ENCODE measurements around the gene SEC31A. TPM values are rescaled to one million over a fixed set of nuclear protein-coding genes. Genes with fewer than 3 reads are reported as not detected.

SEC31A gene, protein sequence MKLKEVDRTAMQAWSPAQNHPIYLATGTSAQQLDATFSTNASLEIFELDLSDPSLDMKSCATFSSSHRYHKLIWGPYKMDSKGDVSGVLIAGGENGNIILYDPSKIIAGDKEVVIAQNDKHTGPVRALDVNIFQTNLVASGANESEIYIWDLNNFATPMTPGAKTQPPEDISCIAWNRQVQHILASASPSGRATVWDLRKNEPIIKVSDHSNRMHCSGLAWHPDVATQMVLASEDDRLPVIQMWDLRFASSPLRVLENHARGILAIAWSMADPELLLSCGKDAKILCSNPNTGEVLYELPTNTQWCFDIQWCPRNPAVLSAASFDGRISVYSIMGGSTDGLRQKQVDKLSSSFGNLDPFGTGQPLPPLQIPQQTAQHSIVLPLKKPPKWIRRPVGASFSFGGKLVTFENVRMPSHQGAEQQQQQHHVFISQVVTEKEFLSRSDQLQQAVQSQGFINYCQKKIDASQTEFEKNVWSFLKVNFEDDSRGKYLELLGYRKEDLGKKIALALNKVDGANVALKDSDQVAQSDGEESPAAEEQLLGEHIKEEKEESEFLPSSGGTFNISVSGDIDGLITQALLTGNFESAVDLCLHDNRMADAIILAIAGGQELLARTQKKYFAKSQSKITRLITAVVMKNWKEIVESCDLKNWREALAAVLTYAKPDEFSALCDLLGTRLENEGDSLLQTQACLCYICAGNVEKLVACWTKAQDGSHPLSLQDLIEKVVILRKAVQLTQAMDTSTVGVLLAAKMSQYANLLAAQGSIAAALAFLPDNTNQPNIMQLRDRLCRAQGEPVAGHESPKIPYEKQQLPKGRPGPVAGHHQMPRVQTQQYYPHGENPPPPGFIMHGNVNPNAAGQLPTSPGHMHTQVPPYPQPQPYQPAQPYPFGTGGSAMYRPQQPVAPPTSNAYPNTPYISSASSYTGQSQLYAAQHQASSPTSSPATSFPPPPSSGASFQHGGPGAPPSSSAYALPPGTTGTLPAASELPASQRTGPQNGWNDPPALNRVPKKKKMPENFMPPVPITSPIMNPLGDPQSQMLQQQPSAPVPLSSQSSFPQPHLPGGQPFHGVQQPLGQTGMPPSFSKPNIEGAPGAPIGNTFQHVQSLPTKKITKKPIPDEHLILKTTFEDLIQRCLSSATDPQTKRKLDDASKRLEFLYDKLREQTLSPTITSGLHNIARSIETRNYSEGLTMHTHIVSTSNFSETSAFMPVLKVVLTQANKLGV
- 100 to 1,000 TPM; 297 to 338 TPM for total RNA-seq
- 100 to 1,000 TPM; 100 to 165 TPM for polyA plus RNA-seq
- long read RNA-seq, donor 1, transcript SEC31A-206 (12 exons, 1,717 nt) = major isoform, 16 of 220 reads
- long read RNA-seq, donor 1, transcript SEC31A-228 (26 exons, 3,861 nt) = minor isoform, 7 of 220 reads
- long read RNA-seq, donor 1, transcript SEC31A-237 (24 exons, 3,687 nt) = minor isoform, 9 of 220 reads
- long read RNA-seq, donor 1, transcript SEC31A-202 (26 exons, 3,909 nt) = minor isoform, 13 of 220 reads
- long read RNA-seq, donor 1, partial matches to known transcripts = 147 of 220 reads
- long read RNA-seq, donor 1, other reads (novel, unspliced or antisense) = 27 of 220 reads
- long read RNA-seq, donor 2, transcript SEC31A-228 (26 exons, 3,861 nt) = minor isoform, 6 of 94 reads
- long read RNA-seq, donor 2, transcript SEC31A-202 (26 exons, 3,909 nt) = minor isoform, 13 of 94 reads
- long read RNA-seq, donor 2, transcript SEC31A-237 (24 exons, 3,687 nt) = minor isoform, 5 of 94 reads
- long read RNA-seq, donor 2, transcript SEC31A-206 (12 exons, 1,717 nt) = major isoform, 15 of 94 reads
- long read RNA-seq, donor 2, partial matches to known transcripts = 27 of 94 reads
- long read RNA-seq, donor 2, other reads (novel, unspliced or antisense) = 26 of 94 reads

DNA sequence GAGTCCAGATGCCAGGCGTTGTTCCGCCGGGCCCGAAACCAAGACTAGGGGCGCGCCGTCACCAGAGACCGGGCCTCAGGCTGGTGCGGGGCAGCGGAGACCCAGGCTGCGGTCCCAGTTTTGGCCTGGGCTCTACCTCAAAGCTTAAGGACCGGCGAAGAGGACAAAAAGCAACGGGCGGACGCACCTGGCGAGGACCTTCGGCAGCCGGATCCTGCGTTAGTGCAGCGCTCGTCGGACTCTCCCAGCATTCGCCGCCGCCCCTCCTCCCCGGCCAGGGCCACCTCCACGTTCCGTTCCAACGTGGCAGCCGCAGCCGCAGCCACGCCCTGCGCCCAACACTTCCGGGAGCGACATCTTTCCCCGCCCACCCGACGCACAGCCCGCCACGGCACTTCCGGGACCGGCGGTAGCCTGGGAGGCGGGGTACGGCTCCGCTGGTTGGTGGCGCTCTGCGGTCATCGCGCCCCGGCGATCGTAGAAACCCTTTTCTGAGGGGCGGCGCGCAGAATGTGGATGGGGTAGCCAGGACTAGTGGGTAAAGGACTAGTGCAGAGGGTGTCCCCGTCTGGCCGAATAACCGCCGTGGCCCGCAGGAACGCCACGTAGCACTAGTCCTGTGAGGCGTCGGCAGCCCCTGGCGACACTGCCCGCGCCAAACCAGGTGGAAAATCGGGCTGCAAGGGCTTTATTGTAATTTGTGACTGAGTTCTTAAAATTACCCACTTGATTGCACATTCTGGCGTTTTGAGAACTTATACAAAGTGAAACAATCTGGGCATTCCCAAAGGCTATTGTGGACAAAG, at the start of gene SEC31A:
TSS of gene SEC31A (minus strand) at position 253 of the 806 bp plus-strand sequence. CDS start 9,217 bp downstream, outside the sequence.
- intact Hi-C loops (cut with DNase I) = loop anchor here (2.0 to 10.0 kb wide), 3 partner anchors 124 to 516 kb away; partner anchors contain the start of genes COPS4 (in 1 of the 2), HNRNPD (in 1 of the 2) and LIN54 (in 1 of the 2)
- 0% methylated on average over 63 to 71 of the region's 71 CpGs for WGBS, 2 donors
- H3K36me3 ChIP-seq (ENCODE audit: control insufficient read depth in 1 of 2, insufficient read depth in 2 of 2, low read length in 1 of 2) = peaks cover 0 to 3% of the 10 kb centered on the region in 2 donors

GRCh38 chr4:82939414-82939813, 48.5 kb upstream of the SEC31A start:
- whole genome bisulfite sequencing, 2 donors = 56 to 68% methylated on average over 2 of the region's 2 CpGs
- no peak overlapping the region for H3K4me3 ChIP-seq (ENCODE audit: low read length in 2 of 2)
- no peaks in the 10 kb centered on the region for H3K9me3 ChIP-seq (ENCODE audit: control insufficient read depth, low read length)
- H3K27me3 ChIP-seq (ENCODE audit: control insufficient read depth in 1 of 2, insufficient read depth in 2 of 2, low read length in 1 of 2) = no peaks in the 10 kb centered on the region
- ATAC-seq (ENCODE audit: low FRiP score) (no peak), DNase-seq (no peak)
- H3K4me1 ChIP-seq (ENCODE audit: control insufficient read depth in 1 of 2, insufficient read depth in 2 of 2, low read length in 2 of 2) = no peaks in the 10 kb centered on the region
- intact Hi-C loops (cut with DNase I) = no loop called here
- H3K27ac ChIP-seq (ENCODE audit: low read depth in 1 of 2, low read length in 2 of 2) = no peak overlapping the region
- no peaks in the 10 kb centered on the region for H3K36me3 ChIP-seq (ENCODE audit: control insufficient read depth in 1 of 2, insufficient read depth in 2 of 2, low read length in 1 of 2)

More for the DNA sequence above, at the start of gene SEC31A:
- DNase-seq = peak; percentile 98 to 99
- H3K27me3 ChIP-seq (ENCODE audit: control insufficient read depth in 1 of 2, insufficient read depth in 2 of 2, low read length in 1 of 2) = no peaks in the 10 kb centered on the region
- H3K9me3 ChIP-seq (ENCODE audit: control insufficient read depth, low read length) = no peaks in the 10 kb centered on the region
- H3K4me3 ChIP-seq (ENCODE audit: low read length in 2 of 2) = peak within 1 kb of the TSS; percentile 85 to 94
- H3K4me1 ChIP-seq (ENCODE audit: control insufficient read depth in 1 of 2, insufficient read depth in 2 of 2, low read length in 2 of 2) = peaks cover 0 to 1% of the 10 kb centered on the region in 2 donors
- peak; percentile 100 for ATAC-seq (ENCODE audit: low FRiP score)
- peak within 1 kb of the TSS; percentile 86 to 99 for H3K27ac ChIP-seq (ENCODE audit: low read depth in 1 of 2, low read length in 2 of 2)

DNA sequence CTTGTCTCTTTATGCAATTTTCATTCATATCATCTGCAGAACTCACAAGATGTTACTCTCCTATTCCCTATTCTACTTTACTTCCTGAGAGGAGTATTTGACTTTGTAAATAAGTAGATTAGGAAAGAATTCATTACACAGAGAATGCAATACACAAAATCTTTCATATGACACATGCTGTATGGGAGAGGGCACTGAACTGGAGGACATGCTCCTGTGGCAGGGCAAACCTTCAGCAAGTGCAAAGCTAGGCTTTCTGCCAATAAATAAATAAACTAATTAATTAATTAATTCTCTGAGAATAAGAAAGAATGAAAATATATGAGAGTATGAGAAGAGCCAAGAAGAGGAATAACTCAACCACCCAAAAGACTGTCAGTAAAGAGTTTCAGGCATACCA, 43.5 kb upstream of the SEC31A start:
- ATAC-seq (ENCODE audit: low FRiP score) (no peak), DNase-seq (no peak)
- Histone ChIP-seq H3K4me3 (ENCODE audit: low read length in 2 of 2) (no peak overlapping the region), H3K27me3 (ENCODE audit: control insufficient read depth in 1 of 2, insufficient read depth in 2 of 2, low read length in 1 of 2) (no peaks in the 10 kb centered on the region), H3K9me3 (ENCODE audit: control insufficient read depth, low read length) (no peaks in the 10 kb centered on the region), H3K36me3 (ENCODE audit: control insufficient read depth in 1 of 2, insufficient read depth in 2 of 2, low read length in 1 of 2) (no peaks in the 10 kb centered on the region), H3K4me1 (ENCODE audit: control insufficient read depth in 1 of 2, insufficient read depth in 2 of 2, low read length in 2 of 2) (no peaks in the 10 kb centered on the region), H3K27ac (ENCODE audit: low read depth in 1 of 2, low read length in 2 of 2) (no peak overlapping the region)
- intact Hi-C loops (cut with DNase I) = no loop called here

- intact Hi-C loops (cut with DNase I) = no loop called here
- ATAC-seq (ENCODE audit: low FRiP score) = no peak
- no peaks in the 10 kb centered on the region for H3K36me3 ChIP-seq (ENCODE audit: control insufficient read depth in 1 of 2, insufficient read depth in 2 of 2, low read length in 1 of 2)
- no peak overlapping the region for H3K27ac ChIP-seq (ENCODE audit: low read depth in 1 of 2, low read length in 2 of 2)
- H3K4me3 ChIP-seq (ENCODE audit: low read length in 2 of 2) = no peak overlapping the region
- H3K9me3 ChIP-seq (ENCODE audit: control insufficient read depth, low read length) = no peaks in the 10 kb centered on the region
- no peaks in the 10 kb centered on the region for H3K4me1 ChIP-seq (ENCODE audit: control insufficient read depth in 1 of 2, insufficient read depth in 2 of 2, low read length in 2 of 2)
- H3K27me3 ChIP-seq (ENCODE audit: control insufficient read depth in 1 of 2, insufficient read depth in 2 of 2, low read length in 1 of 2) = no peaks in the 10 kb centered on the region
- no peak for DNase-seq
- WGBS, 2 donors = 66 to 70% methylated on average over 5 of the region's 5 CpGs
These were observed 40.1 kb upstream of the SEC31A start for GRCh38 chr4:82930848-82931755.

DNA sequence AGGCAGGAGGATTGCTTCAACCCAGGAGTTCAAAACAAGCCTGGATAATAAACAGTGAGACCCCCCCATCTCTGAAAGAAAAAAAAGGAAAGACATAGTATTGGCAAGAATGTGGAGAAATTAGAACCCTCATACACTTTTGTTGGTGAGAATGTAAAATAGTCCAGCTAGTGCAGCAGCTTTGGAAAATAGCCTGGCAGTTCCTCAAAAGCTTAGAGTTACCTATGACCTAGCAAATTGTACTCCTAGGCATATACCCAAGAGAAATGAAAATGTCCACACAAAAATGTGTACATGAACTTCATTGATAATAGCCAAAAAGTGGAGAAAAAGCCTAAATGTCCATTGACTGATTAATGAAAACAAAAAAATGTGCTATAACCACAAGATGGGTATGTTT, 30.8 kb upstream of the SEC31A start:
- Histone ChIP-seq H3K4me3 (ENCODE audit: low read length in 2 of 2) (no peak overlapping the region), H3K36me3 (ENCODE audit: control insufficient read depth in 1 of 2, insufficient read depth in 2 of 2, low read length in 1 of 2) (peaks cover 0 to 5% of the 10 kb centered on the region in 2 donors), H3K27ac (ENCODE audit: low read depth in 1 of 2, low read length in 2 of 2) (no peak overlapping the region), H3K9me3 (ENCODE audit: control insufficient read depth, low read length) (no peaks in the 10 kb centered on the region), H3K4me1 (ENCODE audit: control insufficient read depth in 1 of 2, insufficient read depth in 2 of 2, low read length in 2 of 2) (no peaks in the 10 kb centered on the region), H3K27me3 (ENCODE audit: control insufficient read depth in 1 of 2, insufficient read depth in 2 of 2, low read length in 1 of 2) (no peaks in the 10 kb centered on the region)
- intact Hi-C loops (cut with DNase I) = no loop called here
- ATAC-seq (ENCODE audit: low FRiP score) (no peak), DNase-seq (no peak)

GRCh38 chr4:82919386-82919785, 28.4 kb upstream of the SEC31A start:
- H3K27me3 ChIP-seq (ENCODE audit: control insufficient read depth in 1 of 2, insufficient read depth in 2 of 2, low read length in 1 of 2) = no peaks in the 10 kb centered on the region
- peaks cover 0 to 5% of the 10 kb centered on the region in 2 donors for H3K36me3 ChIP-seq (ENCODE audit: control insufficient read depth in 1 of 2, insufficient read depth in 2 of 2, low read length in 1 of 2)
- 70 to 73% methylated on average over 2 of the region's 2 CpGs for WGBS, 2 donors
- no peaks in the 10 kb centered on the region for H3K4me1 ChIP-seq (ENCODE audit: control insufficient read depth in 1 of 2, insufficient read depth in 2 of 2, low read length in 2 of 2)
- H3K4me3 ChIP-seq (ENCODE audit: low read length in 2 of 2) = no peak overlapping the region
- DNase-seq = no peak
- no peak for ATAC-seq (ENCODE audit: low FRiP score)
- H3K27ac ChIP-seq (ENCODE audit: low read depth in 1 of 2, low read length in 2 of 2) = no peak overlapping the region
- no peaks in the 10 kb centered on the region for H3K9me3 ChIP-seq (ENCODE audit: control insufficient read depth, low read length)
- intact Hi-C loops (cut with DNase I) = no loop called here

All from aorta (tissue), 5 donors.